Aorta (tissue), 4 donors: Measurements from ENCODE around the gene CTNNA2. TPM values are rescaled to one million over a fixed set of nuclear protein-coding genes. Genes with fewer than 3 reads are reported as not detected.

Experiments used
- microRNA-seq, 2 donors: library from miRNA; unstranded; fragments of <30 nt; microRNA quantifications; one replicate each; pipeline ENCODE4 v1.2.0, GENCODE V29; 2020
- polyA plus RNA-seq, 2 donors: library from polyadenylated mRNA; stranded (reverse); fragments of 200-250 nt; gene quantifications; one replicate each; pipeline ENCODE4 v1.2.3, GENCODE V29; 2013
- total RNA-seq, 2 donors: library from RNA; stranded (reverse); fragmentation: NEBNext Ultra II Directional; extraction: Animal tissue kit (Norgen Biotek cat#: 25700); gene quantifications; one replicate each; pipeline ENCODE4 v1.2.1, GENCODE V29; 2021
- donor health status: healthy with polysubstance abuse.
- donor health status: Bipolar disorder and iron deficiency.
- donor health status: DM: no; HTN: no; CAD: no.
- donor health status: DM: yes; HTN: yes; CAD: no.

CTNNA2 gene
- total and polyA plus RNA-seq, 4 donors = 0.05 to 0.12 TPM; not detected in 2

Small RNAs within 50 kb of the gene (microRNA-seq; reads per million reads assigned to microRNA genes)
- 0 reads per million in 2 donors for gene MIR4264
- 0 reads per million in 2 donors for gene MIR8080
